GM12865 (cell line): Measurements from ENCODE around the gene CTNNBL1.

Source experiments
- DNase-seq: peaks from one replicate; pipeline ENCODE4 v3.0.0; 2010; ENCODE audit warnings: low read depth
- H3K4me3 ChIP-seq: 2 replicates; pipeline ENCODE4 v1.5.1; 2011; ENCODE audit warnings: mild to moderate bottlenecking, low read depth, low read length, control low read depth
- TF ChIP-seq, protein P1 (sequence below): IDR thresholded peaks from 2 replicates; pipeline ENCODE4 v1.5.1; 2011; ENCODE audit warnings: low read length, control low read depth, low read depth, inconsistent platforms; ENCODE audit not compliant: insufficient read depth; ENCODE audit errors: missing control alignments

CTNNBL1 gene

GRCh38 chr20:37725165-37725564 is 31.3 kb downstream of the CTNNBL1 start:
- TF ChIP-seq, protein P1, sequence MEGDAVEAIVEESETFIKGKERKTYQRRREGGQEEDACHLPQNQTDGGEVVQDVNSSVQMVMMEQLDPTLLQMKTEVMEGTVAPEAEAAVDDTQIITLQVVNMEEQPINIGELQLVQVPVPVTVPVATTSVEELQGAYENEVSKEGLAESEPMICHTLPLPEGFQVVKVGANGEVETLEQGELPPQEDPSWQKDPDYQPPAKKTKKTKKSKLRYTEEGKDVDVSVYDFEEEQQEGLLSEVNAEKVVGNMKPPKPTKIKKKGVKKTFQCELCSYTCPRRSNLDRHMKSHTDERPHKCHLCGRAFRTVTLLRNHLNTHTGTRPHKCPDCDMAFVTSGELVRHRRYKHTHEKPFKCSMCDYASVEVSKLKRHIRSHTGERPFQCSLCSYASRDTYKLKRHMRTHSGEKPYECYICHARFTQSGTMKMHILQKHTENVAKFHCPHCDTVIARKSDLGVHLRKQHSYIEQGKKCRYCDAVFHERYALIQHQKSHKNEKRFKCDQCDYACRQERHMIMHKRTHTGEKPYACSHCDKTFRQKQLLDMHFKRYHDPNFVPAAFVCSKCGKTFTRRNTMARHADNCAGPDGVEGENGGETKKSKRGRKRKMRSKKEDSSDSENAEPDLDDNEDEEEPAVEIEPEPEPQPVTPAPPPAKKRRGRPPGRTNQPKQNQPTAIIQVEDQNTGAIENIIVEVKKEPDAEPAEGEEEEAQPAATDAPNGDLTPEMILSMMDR = no peak

DNA sequence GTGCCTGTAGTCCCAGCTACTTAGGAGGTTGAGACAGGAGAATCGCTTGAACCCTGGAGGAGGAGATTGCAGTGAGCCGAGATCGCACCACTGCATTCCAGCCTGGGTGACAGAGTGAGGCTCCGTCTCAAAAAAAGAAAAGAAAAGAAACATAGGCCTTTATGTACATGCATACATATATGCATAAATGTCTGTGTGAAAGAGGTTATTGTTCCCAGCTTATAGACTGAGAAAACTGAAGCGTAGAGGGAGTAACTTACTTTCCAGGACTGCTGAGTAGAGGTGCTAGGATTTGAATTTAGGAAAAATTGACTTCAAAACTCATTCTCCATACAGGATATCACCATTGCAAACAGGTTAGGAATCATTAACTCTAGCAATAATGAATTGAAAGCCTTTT is 32.0 kb downstream of the CTNNBL1 start:
- no peak overlapping the region for H3K4me3 ChIP-seq
- no peak for DNase-seq
- TF ChIP-seq, protein P1 = no peak

More at GRCh38 chr20:37725165-37725564, 31.3 kb downstream of the CTNNBL1 start:
- DNase-seq = no peak
- H3K4me3 ChIP-seq = no peak overlapping the region

DNA sequence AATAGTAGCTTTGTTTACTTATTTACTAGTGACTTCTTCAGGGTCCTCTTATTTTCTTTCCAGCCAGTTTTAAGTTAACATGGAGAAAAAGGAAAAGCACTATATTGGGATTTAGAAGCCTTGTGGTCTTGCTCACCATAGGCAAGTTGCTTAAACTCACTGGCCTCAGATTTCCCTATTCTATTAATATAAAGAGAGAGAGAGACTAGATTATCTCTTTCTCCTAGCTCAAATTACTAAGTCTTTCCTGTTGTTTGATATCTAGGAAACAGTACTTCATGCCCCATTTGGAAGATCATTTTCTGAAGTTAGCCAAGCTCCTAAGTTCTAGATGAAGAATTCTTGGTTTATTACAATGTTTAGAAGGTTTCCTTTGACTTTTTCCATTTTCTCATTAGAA is 32.5 kb downstream of the CTNNBL1 start:
- TF ChIP-seq, protein P1 = no peak
- H3K4me3 ChIP-seq = no peak overlapping the region
- DNase-seq = no peak

DNA sequence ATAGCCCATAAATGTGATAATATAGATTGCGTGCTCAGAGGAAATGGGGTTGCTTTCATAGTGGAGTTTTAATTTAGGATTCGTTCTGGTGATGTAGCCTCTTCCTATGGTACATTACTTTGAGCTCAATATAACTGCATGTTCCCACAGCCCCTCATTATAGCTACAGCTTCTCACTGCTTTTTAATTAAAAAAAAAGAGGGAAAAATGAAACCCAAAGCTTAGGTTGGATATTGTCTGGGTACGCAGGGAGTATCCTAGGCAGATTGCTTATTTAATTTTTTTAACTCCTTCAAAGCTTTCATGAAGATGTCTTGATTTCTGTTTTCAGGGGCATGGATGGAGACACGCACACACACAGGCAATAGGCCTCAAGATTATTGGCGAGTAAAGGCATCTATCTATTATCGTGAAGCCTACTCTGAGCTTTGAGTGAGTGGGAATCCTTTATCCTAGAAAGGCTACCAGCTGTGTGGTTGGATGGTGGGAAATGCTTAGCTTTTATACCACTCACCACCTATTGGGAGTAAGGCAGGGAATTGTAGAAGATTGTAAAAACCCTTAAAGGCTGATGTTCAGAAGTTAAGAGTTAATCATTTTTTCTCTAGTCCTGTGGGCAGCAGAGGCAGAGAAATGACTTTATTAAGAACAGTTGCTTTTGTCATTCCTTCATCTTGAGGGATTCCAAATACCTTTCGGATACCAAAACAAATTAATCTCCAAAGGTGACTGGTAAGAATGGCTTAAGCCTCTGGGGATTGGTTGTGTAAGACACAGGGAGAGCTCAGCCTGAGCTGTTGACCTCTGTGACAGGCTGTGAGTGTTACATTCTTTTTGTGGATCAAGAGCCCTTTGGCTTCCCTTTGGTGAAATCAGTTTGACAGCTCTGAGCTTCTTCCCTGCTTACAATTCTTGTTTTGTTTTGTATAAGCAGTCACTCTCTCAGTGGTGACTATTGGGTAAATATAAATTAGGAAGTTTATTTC is 33.4 kb downstream of the CTNNBL1 start:
- TF ChIP-seq, protein P1 = no peak
- DNase-seq = no peak
- no peak overlapping the region for H3K4me3 ChIP-seq

GRCh38 chr20:37727957-37728634 is 34.3 kb downstream of the CTNNBL1 start:
- no peak overlapping the region for H3K4me3 ChIP-seq
- no peak for DNase-seq
- TF ChIP-seq, protein P1 = no peak

- TF ChIP-seq, protein P1 = no peak
- DNase-seq = no peak
- H3K4me3 ChIP-seq = no peak overlapping the region
Observed at GRCh38 chr20:37728635-37728983, 34.8 kb downstream of the CTNNBL1 start.
